Forelimb muscle (tissue), 1 donor: ENCODE results near the gene RAB41. TPM values are rescaled to one million over a fixed set of nuclear protein-coding genes. Genes with fewer than 3 reads are reported as not detected.
A peak's percentile ranks its signal among the peaks of the same experiment; 100 is the strongest.
"Not testable (repeated sequence)": the region's sequence is repeated elsewhere in the genome, so short reads cannot be mapped to it uniquely, and the experiment has no call there.

ENCODE experiments used
- DNase-seq: peaks from one replicate; pipeline ENCODE4 v3.0.0-alpha.2; 2013; ENCODE audit warnings: low read depth
- polyA plus RNA-seq: library from polyadenylated mRNA; unstranded; fragments of 120-200 nt; gene quantifications from one replicate; pipeline ENCODE4 v1.2.1, GENCODE V29; 2013; ENCODE audit not compliant: insufficient read length

The RAB41 gene
- 0.68 TPM for polyA plus RNA-seq

DNA sequence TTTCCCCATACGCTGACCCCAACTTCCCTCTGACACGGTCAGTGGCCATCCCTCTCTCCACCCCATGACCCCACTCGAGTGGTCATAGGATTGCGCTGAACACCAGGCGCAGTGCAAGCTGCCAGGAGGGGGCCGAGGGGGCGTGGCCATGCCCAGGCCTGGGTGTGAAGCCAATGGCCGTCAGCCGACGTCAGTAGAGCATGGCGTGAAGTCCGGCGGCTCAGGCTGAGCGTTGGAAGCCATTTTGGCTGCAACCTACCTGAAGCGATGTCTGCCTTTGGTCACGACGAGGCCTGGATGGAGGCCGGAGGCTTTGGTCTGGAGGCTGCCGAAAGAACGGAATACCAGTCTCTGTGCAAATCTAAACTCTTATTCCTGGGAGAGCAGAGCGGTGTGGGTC lies at the start of gene RAB41:
Gene RAB41, plus strand, starts transcription at position 222 of the 400 bp plus-strand sequence. Its CDS starts 46 bp downstream, at position 268.
- no peak for DNase-seq

DNA sequence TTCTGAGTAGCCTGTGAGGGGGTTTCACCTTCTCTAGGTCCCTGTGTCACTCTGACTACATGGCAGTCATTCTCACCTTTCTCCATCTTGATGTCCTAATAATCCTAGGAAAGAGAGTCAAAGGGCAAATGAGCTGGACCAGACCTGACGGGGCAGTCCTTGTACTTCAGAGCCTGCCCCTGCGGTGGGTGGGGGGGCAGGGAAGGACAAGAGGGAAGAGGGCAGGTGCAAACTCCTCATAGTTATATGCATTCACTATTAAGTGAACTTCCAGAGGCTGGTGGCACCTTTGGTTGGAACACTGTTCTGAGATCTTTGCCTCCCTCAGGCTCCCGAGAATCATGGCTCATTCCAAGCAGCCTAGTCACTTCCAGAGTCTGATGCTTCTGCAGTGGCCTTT lies 47.6 kb upstream of the RAB41 start, which contains the start of gene AWAT1:
Gene AWAT1, plus strand, starts transcription at position 301 of the 400 bp plus-strand sequence. Its CDS starts 41 bp downstream, at position 342.
- DNase-seq: no peak

DNA sequence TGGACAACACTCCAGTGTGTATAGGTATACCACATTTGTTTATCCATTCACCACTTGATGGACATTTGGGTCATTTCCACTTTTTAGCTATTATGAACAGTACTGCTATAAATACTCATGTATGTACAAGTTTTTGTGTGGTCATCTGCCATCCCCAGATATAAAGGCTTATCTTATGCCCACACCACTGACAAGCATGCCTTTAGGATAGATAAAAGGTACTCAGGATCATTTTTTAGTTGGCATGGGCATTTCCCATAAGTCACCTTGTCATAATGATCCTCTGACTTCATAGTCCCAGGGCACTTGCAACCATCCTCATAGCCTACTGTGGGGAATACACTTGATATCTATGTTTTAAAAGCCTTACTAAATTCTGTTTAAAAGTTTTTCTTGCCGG lies 41.2 kb upstream of the RAB41 start:
- DNase-seq: no peak

DNA sequence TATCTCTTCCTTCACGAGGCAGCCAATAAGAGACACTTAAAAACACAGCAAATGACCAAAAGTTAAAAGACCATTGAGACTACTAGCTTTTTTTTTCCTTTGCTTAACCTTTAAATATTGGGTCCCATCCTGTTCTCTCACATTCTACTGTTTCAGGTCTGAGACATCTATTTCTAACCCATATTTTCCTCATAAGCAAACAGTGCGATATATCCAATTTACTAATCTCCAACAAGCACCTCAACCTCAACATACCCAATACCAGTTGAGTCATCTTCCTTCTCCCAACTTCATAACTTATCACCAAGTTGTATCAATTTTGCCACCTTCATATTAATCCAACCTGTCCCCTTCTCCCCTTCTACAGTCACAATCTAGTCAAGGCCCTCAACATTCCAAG lies 40.5 kb upstream of the RAB41 start:
- no peak for DNase-seq

DNA sequence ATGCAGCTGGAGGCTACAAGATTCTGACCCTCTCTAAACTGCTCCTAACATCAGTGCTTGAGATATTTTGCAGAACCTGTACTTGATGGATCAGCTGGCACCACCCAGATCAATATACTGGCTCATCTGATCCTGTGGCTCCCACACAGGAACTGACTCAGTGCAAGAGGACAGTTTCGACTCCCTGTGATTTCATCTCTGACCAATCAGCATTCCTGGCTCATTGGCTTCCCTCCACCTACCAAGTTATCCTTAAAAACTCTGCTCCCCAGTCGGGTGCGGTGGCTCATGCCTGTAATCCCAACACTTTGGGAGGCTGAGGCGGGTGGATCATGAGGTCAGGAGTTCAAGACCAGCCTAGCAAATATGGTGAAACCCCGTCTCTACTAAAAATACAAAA lies 38.4 kb upstream of the RAB41 start:
- not testable (repeated sequence) for DNase-seq

DNA sequence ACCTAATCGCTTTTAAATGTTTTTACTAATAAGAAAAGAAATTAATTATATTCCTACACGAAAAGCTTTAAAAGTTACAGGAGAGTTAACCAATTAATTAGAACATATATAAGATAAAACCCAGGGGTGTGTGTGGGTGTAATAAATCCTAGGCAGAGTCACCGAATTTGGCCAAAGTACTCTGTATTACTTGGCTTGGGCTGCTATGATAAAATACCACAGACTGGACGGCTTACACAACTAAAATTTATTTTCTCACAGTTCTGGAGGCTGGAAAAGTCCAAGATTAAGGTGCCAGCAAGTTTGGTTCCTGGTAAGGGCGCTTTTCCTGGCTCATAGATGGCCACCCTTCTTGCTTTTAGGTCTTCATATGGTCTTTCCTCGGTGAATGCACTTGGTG lies 37.1 kb upstream of the RAB41 start:
- no peak for DNase-seq

DNA sequence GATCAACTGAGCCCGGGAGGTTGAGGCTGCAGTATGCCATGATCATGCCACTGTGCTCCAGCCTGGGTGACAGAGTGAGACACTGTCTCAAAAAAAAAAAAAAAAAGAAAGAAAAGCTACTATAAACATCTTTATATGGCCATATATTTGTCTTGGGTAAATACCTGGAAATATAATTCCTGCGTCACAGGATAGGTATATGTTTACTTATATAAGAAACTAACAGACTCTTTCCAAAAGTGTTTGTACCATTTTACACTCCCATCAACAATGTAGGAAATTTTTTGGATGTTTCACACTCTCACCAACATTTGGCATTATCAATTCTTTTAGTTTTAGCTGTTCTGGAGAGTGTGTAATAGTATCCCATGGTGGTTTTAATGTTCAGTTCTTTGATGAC lies 34.7 kb upstream of the RAB41 start:
- DNase-seq: no peak

DNA sequence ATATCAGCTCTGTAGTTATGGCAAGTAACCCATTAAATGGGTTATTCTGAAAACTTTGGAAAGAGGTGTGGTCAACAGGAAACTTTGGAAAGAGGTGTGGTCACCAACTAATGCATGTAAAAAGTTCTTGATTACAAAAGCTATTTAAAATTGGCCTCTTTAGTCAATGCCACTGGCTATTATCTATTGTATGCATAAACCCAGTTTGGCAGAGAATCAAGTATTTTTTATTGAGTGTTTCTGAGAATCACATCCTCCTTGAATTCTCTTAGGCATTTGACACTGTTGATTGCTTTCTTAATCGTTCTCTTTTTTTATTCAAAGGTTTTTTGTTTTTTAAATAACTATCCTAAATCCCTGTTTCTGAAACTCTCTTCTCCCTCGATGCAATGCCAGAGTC lies 29.5 kb upstream of the RAB41 start:
- DNase-seq: no peak

DNA sequence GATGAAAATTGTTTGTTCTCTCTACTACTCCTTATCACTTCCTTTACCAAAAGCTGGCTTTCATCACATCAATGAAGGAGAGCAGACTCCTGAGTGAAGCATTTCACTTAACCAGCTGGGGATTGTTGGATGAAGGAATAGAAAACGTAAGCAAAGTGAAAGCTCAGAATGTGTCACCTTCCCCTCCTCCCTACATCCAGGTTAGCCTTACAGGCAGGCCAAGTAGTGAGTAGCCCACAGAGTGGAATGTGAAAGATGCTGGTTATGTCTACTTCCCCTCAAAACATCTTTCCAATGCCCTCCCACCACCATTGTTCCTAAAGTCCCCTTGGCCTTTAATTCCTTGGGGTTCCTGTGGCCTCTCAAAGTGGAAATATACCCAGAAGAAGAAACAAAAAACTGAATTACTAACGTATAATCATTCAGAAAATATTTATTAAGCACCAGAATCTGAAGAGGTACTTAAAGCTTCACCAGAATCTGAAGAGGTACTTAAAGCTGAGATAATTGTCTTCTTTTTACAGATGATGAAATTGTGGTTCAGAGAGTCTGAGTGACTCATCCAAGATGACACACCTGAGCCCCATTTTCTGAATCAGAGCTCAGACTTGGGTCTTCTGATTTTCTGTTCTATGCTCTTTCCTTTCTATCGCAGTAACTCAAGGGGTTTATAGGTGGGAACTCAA lies 28.5 kb upstream of the RAB41 start:
- no peak for DNase-seq

DNA sequence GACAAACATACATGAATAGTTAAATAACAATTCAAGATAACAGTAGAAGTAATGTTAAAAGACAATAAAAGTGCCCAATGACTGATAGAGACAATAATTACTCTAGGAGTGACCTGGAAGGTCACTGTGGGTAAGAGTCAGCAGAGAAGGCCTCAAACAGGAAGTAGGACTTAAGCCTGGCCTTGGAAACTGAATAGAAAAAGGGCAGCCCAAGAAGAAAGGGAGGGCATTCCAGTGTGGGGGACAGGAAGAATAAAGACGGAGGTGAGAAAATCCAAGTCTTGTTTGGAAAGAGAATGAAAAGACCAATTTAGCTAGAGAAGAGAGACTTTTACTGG lies 27.9 kb upstream of the RAB41 start:
- DNase-seq: no peak

DNA sequence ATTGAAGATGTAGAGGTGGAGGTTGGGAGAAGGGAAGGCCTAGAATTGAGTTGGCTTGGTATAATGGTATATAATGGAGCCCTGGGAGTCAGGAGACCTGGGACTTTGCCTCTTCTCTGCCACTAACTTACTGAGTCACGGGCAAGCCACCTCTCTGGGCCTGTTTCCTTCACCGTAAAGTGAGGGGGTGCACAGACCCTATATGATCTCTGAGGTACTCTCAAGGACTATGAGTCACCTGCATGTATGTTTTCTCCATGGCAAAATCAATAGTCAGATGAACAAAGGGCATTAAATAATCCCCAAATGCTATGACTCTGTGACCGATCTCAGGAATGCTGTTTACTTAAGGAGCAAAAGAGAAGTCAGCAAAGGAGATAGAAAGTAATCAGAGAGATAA lies 27.1 kb upstream of the RAB41 start:
- DNase-seq: no peak

DNA sequence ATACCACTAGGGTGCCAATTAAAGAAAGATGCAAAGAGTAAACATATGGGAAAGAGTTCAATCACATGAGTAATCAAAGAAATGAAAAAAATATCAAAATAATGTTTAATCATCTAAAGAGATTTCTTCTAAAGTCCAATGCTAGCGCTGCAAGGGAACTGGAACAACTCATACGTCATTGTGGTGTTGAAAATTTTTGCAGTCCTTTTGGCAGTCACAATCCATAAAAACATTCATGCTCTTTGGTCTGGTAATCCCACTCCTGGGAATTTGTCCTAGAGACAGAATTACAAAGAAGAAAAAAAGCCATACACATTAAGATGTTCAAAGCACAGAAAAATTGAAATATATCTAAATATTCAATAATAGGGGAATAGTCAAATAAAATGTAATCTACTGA lies 26.5 kb upstream of the RAB41 start:
- peak; percentile 4 for DNase-seq

DNA sequence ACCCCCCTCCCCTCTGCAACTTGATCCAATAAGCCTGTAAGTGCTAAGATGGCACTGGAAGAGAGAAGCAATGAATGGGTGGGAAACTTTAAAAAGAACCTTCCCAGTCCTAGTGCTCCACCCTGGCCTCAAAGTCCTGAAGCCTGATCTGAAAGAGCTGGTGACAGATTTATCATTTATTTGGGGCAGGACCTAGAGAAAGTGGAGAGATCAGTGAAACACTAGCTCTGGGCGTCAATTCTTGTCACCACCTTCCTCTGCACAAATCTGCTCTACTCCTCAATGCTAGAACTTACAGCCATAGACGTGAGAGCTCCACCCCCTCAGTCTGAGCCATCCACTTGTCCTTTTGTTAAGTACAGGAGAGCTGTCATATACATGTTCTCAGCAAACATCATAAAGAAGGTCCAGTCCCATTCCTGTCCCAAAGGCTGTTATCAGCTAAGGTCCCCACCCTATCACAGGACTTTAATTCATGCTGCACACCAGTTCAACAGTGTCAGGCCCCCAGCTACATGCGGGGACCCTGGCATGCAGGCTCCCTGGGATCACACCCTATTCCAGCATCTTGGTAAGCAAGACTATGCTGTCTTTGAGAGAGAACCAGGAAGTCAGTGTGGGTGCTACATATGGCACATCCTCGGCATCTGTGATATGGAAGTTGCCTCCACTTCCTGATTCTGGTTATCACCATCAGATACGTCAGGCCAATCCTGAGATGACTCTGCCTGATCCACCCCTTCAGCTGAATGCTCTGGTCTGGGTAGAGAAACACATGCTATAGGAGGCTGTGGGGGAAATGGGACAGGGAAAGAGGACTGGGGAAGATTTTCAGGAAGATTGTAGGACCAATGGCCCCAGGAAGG lies 24.3 kb upstream of the RAB41 start:
- no peak for DNase-seq

DNA sequence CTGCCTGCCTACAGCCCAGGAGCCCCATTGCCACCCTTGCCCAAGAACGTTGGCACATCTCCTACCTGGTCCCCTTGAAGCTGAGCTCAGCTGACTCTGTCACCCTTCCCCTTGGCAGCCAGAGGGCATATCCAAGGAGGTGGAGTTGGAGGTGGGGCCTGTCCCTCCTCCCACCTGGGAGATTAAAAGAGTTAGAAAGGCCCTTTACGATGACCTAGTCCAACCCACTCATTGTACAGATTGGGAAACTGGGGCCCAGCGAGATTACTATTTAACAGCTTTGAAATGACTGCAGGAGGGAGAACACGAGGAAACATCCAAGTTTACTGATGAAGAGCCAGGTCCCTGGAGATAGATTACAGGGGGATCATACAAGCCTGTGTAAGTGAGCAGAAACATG lies 21.9 kb upstream of the RAB41 start, which contains the start of gene P2RY4:
Gene P2RY4, minus strand, starts transcription at position 101 of the 400 bp plus-strand sequence. CDS start 580 bp downstream, outside the sequence.
- DNase-seq: no peak

DNA sequence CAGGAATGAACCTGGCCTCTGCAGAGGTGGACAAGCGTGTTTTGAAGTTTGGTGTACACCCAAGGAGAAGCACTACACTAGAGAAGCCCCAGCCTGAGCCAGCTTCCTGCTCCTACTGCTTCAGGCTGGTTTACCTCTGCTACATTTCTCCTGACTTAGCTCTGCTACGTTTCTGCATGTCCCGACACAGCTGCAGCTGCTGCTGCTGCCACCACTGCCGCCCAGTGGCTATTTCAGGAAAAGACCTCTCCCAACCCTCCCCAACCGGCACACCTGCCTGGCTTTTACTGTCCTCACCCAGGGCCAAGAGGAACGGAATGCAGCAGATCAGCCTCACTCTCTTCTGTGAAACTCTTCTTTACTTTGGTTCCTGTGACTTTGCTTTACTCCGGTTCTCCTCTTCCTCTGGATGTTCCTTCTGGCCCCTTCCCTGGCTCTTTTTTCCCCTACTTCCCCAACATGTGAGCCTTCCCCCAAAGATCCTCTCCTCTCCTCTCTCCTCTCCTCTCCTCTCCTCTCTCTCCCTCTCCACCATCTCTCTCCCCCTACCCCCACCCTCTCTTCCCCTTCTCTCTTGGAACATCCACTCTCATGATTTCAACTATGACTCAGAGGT lies 18.9 kb upstream of the RAB41 start:
- DNase-seq: no peak

DNA sequence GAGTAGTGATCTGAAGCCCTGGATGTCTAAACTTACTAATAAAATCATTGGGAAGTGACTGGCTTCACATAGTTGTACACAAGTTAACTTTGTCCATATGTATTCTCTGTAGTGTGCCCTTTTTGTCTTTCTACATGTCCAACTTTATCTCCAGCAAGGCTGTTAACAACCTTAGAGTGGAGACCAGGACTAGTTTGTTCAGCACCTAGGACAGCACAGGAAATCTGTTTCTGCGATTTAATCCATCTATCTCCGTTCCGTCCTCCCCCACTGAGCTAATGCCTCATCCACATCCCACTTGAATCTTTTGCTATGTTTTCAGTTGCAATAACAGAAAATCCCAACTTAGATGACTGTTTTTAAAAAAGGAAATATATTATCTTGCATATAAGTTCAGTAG lies 17.2 kb upstream of the RAB41 start:
- DNase-seq: no peak

DNA sequence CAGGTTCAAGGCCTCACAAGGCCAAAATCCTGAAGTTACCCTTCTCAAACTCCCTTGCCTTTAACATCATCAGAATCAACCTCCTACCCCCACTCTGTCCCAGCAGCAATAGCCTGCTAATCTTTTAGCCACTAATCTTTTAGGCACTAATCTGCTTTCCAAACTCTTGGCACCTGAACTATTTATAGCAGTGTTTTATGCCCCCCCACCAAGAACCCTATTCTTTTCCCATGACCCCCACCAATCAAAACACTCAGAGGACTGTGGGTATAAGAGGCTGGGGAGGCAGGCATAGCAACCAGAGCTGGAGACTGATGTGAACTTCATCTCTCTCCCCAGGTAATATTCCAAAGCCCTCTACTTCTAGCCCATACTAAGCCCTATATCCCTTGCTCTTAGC lies 13.9 kb upstream of the RAB41 start, which contains the start of gene ARR3:
Gene ARR3, plus strand, starts transcription at position 301 of the 400 bp plus-strand sequence. CDS start 1,052 bp downstream, outside the sequence.
- DNase-seq: no peak

DNA sequence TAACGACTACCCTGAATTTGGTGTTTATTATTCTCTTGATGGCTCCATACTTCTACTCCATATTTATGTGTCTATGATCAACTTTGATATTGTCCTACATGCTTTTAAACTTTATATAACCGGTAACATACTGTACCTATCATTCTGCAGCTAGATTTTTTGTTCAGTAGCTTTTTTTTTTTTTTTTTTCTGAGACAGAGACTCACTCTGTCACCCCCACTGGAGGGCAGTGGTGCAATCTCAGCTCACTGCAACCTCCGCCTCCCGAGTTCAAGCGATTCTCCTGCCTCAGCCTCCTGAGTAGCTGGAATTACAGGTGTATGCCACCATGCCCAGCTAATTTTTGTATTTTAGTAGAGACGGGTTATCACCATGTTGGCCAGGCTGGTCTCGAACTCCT lies 7.9 kb upstream of the RAB41 start:
- not testable (repeated sequence) for DNase-seq

DNA sequence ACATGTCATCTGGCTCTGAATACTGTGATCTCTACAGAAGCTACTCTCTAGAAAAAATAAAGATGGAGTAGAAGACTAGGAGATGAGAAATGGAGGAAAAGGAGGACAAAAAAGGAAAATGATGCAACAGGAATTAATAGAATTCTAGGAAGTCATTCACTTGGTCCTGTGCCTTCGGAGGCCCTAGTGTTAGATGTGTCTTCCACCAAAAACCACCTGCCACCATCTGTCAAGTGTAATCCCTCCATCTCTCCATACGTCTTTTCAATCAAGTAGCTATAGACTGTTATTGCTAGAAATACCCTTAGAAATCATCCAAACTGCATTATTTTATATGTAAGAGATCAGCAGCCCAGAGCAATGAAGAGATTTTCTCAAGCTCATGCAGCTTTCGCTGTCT lies 2.9 kb upstream of the RAB41 start:
- DNase-seq: no peak

DNA sequence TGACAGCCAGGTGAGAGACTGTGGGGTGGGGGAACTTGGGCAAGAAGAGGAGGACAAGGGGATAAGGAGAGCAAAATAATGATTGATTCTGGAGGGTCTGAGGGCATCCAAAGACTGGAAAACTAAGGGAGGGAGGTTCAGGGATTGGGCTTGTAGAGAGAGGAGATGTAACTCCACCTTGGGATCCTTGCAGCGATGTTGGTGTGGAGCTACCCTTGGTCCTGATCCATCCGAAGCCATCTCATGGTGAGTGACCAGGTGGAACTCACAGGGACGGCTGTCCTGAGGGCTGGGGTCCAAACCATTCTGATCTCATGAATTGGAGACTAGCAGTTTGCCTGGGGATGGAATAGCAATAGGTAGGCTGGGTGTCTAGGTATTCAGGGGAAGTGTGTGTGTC lies 1.4 kb upstream of the RAB41 start:
- no peak for DNase-seq

DNA sequence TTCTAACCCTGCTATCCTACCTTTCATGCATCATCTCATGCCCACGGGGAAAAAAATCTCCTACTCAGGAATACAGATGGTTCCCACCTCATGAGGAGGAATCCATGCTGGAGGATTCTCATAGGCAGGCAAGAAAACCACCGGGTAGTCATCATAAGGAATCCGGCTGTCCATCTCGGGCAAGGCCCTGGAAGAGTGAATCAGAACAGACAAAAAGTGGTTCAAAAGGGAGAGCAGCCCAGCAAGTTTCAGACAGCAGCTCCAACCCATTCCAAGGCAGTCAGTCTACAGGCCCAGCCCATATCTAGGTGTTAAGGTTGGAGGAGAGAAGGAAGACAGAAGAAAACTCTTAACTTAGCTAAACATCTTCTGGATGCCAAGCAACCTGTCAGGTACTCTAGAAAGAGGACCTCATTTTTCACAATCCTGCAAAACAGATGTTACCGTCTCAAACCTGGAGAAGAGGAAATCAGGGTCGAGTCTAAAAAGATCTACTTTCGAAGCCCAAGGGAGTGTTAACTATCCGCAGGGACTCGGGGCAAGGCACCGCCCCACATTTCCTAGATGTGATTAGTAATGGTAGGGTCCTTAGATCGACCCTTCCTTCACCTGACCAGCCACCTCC lies 7.3 kb downstream of the RAB41 start:
- no peak for DNase-seq
